HG02840 (cell line): Measurements from ENCODE around the gene SRGAP1.

Source experiments
- ATAC-seq: cut with Tn5 transposase; IDR thresholded peaks from one replicate; pipeline ENCODE4 v1.9.1; 2021; ENCODE audit warnings: mild to moderate bottlenecking, moderate library complexity, moderate number of reproducible peaks; ENCODE audit not compliant: unreplicated experiment, low FRiP score

SRGAP1 gene

DNA sequence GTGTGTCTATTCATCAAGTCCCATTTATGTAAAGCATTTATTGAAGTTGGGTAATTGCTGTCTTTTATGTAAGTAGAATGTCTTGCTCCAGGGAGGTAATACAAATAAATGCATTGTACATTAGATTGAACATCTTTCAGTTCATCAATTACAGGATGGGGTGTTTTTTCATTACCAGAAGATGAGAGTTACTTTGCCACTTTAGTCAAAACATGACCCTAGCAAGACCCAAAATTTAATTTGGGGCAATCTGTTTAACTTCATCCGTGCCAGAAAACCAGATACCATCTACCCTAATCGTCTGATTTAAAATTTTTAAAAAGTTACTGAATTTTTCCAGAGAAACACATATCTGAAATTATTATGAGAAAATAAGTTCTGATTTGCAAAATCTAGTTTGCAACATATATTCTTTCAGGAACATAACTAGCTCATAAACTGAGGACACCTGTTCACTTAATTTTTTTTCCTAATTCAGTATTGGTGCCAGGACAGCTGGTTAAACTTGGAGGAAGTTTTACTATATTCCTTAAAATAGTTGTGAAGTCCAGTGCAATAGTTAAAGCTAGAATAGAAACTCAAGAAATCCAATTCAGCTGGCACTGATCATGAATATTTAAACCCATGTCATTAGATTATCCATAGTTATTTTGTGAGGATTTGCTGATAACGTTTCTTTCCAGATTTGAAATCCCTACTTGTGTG lies 114.5 kb downstream of the SRGAP1 start:
- no peak for ATAC-seq

DNA sequence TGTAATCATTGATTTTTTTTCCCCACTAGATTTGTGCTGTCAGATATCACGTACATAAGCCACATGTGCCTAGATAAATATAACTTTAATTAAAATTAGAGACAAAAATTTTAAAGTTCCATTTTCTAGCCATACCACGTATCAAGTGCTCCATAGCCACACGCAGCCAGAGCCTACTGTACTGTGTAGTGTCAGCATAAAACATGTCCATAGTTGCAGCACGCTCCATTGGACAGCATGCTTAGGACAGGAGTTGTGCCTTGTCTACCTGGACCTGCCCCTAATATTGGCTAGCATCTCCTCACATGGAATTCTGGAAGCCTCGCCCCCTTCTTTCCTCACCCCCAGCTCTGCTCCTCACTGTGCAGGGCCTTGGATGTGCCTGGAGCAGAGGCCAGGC lies 116.5 kb downstream of the SRGAP1 start:
- ATAC-seq: no peak

DNA sequence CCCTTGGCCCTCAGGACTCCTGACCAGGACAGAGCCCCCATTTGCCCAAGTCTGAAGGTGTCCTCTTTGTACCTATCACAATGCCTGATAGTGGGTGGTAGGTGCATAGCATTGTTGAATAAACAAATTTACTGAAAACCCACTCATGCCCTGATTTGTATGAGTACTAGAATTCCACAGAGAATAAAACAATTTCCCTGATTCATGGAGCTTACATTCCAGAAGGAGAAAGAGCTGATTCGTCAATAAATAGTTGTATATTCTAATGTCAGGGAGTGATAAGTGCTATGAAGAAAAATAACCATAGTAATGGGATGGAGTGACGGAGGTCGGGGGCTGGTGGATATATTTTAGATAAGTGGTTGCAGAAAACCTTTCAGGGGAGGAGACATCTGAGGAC lies 117.0 kb downstream of the SRGAP1 start:
- ATAC-seq: no peak

DNA sequence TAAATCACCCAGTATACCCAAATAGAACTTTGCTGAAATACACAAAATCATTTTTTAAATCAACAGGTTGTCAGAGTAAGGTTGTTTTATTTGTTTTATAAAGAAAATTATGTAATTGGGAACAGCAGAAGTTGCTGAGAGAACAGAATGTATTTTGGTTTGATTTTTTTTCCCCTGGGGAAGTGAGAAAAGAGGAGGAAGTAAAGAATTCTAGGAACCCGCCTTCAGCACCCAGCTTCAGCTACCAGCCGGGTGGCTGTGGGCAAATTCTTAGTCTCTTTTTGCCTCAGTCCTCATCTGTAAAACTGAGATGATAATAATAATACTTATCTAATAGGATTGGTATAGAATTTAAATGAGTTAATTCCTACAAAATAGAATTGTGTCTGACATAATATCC lies 119.4 kb downstream of the SRGAP1 start:
- no peak for ATAC-seq

DNA sequence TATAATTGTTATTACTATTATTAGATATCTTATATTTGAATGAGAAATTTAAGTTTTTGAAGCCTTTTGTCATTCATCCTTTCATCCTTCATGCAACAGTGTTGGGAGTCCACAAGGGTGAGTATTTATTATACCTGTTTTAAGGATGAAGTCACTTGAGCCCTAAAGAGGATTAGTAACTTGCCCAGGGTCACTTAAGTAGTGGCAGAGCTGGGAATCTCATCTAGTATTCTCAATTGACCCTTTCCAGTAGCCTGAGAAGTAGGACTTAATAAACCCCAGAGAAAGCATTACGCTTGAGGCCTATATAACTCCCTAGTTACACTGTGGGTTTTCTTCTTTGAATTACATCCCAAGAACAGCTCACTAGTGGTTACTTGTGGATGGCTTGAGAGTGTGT lies 119.8 kb downstream of the SRGAP1 start:
- no peak for ATAC-seq

DNA sequence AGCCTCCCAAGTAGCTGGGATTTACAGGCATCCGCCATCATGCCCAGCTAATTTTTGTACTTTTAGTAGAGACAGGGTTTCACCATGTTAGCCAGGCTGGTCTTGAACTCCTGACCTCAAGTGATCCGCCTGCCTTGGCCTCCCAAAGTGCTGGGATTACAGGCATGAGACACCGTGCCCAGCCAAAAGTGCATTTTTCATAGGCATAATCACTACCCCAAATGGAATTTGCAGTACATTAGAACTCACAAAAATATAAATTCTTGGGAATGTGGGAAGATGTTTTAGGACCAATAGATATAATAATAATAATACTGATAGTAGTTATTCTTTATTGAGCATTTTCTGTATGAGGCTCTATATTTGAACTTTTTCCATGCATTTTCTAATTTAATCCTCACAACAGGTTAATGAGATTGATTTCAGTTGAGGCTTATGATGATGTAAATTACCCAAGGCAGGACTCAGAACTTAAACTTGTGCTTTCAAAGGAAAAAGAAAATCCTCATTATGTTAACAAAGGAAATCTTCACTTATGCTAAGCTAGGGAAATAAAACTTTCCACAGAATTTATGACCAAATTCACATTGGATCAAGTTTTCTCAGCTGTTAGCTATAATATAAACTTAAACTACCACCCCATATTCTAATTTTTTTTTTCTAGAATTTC lies 121.6 kb downstream of the SRGAP1 start:
- no peak for ATAC-seq

DNA sequence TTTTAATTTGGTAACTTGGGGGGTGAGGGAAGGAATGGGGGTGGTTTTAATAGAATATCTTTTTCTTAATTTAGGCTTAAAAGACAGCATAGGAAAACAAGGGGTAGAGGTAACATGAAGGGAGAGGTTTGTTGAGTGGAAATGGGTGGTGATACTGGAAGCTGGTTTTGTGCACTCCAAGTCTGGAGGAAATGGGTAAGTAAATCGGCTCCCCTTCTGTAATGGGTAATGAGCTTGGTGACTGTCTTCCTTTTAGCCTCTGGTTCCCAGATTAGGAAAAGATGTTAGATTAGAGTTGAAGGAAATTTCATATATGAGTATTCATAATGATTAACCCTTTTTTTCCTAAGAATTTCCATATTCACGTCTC lies 122.1 kb downstream of the SRGAP1 start:
- no peak for ATAC-seq

DNA sequence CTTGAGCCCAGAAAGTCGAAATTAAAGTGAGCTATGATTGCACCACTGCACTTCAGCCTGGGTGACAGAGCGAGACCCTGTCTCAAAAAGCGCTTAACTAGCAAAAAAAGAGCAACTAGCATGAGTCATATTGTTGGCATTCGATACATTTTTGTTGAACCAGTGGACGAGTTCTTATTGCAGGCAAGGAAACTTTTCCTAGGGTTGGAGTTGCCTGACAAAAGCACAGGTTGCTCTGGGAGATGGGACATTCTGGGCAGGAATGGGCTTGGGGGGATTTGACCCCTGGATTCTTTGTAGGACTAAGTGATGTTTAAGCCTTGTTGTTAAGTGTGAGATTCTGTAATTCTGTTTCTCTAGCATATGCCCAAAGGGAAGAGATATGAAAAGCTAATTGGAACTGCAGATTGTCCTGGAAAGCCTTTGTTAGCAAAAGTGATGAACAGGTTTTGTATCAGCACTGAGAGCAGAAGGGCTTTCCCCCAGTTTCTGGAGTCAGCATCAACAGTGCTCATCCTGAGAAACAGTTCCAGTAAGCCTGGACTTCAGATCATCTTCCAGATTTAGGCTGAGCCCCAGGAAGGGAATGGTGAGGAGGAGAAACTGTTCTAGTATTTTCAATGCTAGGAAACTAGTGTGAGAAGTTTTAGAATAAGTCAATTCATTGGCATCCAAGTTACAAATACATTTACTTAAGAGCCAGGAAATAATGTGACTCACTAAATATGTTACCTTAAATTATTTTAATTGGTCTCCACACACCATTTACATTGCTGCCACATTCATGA lies 123.1 kb downstream of the SRGAP1 start:
- no peak for ATAC-seq

DNA sequence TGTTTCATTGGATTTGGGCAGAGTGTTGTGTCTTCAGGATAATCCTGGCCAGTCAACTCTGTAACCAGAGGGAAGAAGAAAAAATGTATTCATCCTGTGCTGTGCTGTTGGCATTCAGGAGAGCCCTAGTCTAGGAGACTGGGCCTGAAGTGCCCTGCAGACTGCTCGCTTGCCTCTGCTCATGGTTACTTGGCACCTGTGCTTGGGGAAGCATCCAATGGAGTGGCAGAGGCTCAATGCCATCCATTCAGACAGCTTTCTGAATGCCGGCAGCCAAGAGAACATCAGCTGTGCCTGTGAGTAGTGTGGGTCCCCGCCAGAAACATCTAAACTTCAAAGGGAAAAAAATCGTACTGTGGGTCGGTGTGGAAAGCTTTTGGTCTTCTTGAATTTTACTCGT lies 124.2 kb downstream of the SRGAP1 start:
- no peak for ATAC-seq

DNA sequence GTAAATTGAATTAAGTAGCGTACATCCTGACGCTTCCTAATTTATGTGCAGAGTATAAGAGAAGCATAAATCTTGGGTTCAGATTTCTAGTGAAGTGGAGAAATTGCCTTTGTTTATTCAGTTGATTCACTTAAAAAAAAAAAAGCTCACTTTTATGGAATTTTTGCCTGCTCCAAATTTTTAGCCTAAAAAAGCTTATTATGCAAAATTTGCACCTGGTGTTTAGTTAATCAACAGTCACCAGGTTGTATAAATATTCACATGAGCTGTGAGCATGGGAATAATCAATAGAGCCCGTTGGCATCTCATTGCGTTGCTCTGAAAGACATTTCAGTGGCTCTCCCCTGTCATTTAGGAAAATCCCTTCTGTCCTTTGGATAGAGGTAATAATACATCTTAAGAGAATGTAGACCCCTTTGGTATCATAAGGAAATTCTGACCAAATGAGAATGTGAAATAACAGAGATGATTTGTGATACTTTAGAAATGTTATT lies 132.4 kb downstream of the SRGAP1 start:
- ATAC-seq: no peak

DNA sequence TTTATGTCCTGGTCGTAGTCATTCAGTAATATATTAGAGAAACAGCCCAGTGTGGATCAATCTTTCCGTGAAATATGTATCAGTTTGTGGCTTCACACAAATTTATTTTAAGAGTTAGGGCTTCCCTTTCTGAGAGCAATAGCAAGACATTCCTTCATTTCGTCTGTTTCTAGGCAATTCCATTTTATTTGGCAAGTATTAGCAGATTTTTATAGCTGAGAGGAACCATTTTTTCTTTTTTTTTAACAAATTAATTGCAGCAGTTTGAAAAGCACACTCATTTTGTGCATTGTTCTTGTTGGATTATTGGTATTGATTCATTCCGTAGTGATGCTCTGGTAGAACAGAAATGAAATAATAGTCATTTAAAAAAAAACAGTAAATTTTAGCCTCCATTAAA lies 132.9 kb downstream of the SRGAP1 start:
- ATAC-seq: no peak

DNA sequence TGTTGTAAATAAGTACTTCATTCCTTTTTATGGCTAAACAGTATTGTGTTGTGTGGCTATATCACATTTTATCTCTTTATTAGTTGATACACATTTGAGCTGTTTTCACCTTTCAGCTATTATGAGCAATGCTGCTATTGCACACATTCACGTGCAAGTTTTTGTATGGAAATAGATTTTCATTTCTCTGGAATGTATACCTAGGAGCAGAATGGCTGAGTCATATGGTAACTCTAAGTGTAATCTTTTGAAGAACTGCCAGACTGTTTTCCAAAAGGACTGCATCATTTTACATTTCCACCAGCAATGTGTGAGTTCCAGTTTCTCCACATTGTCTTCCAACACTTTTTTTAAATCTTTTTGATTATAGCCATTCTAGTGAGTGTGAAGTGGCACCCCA lies 134.0 kb downstream of the SRGAP1 start:
- ATAC-seq: no peak

DNA sequence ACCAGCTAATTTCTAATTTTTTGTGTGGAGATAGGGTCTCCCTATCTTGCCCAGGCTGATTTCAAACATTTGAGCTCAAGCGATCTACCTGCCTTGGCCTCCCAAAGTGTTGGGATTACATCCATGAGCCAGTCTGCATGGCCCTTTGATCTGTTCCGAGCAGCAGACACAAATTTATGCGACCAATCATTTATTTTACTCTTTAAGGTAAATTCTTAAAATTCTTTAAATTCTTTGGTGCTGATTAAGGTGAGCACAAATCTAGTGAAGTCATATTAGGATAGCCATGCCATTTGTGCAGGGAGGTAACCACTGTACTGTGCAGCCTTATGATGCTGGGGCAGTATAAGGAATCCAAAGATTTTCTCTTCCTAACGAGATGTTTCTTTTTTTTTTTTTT lies 135.7 kb downstream of the SRGAP1 start:
- ATAC-seq: no peak

DNA sequence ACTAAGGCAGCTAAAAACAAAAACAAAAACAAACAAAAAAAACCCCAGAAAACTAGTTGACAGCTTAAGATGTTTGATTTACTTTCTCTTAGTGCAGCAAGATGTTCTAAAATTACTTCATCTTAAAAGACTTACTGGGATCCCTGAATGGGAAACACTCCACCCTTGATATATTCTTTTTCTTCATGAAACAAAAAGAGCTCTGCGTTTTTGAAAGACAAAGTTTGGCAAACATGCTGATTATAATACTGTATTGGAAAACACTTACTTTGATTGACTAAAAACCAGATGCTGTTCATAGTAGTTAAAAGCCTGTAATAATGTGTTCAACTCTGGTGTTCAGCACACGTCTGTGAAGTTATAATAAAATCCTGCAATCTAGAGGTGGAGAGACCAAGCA lies 136.8 kb downstream of the SRGAP1 start:
- ATAC-seq: no peak

DNA sequence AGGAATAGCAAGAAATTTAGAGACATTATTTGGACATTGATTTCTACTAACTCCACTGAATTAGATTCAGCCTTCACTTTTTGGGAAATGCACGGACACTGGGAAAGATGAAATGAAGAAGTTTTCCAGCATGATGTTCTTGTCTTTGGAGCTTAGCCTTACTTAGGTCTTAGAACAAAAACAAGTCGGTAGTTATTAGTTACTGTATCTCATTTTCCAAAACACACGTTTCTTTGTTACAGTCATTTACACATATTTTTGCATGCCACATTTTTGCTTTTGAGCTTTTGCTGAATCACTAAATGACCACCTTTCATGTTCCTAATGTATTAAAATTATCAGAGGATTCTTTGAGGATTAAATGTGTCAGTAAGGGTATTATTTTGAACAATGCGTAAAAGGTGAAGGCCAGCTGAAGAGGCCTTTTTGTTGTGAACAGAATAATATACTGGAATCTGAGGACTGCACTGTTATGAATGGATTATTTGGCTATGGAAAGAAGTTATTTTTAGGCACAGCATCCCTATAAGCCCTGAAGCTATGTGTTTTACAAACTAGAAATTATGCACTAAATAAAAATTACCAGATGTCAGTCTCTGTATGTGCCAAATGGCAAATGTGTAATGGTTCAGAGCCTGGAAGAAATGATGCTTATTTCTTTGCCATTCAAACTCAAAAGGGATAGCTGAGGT lies 138.2 kb downstream of the SRGAP1 start:
- ATAC-seq: no peak

DNA sequence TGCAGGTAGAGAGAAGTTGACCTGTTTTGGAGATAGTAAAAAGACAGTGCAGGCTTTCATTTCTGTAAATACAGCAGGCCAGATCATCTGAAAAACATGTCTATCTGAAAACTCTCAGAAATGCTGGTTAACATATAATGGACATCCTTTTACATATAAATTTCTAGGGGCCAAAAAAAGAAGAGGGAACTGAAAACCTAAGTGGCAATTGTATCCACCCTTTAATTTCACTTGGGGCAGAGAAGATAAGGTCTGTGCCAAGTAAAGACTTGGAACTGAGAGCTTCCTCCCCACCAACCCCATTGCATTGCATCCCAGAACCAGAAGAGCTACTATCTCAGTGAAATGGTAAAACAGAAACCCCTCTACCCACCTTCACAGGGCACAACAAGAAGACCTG lies 141.0 kb downstream of the SRGAP1 start:
- no peak for ATAC-seq

DNA sequence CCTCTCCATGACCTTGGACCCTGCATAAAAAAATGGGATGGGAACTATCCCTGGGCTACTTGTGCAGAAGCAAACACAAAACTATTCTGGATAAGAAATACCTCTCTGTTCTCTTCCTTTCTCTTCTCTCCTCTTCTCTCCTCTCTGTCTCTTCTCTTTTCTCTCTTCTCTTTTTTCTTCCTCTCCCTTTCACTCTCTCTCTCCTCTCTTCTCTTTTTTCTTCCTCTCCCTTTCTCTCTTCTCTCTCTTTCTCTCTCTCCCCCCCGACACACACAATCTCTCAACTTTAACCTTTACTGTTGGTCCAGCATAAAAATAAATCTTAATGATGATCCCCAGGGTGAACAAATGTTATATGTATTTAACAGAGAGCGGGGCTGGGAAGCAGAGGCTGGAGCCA lies 141.4 kb downstream of the SRGAP1 start:
- ATAC-seq: no peak

DNA sequence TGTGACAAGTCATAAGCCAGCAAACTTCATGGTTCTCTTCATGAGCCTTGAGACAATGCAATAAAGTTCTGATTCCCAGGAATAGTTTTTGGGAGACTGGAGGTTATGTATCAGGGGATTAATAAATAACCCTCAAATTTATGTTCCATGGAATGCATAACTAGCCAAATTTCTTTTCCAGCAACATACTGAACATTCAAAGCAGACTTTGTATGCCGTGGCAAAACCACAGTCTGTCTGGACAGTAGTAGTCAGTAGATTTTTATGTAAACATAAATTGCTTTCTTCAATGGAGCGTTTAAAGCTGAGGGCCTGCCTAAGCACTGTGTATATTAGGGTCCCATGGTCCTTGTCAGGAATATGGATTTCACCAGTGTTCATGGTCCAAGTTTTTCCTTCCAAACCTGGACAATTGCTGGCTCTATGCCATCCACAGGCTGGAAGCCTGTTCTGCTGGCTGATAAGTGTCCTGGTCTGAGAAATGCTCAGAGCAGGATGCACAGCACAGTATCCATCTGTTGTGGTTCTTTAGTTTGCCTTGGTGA lies 144.9 kb downstream of the SRGAP1 start:
- no peak for ATAC-seq

DNA sequence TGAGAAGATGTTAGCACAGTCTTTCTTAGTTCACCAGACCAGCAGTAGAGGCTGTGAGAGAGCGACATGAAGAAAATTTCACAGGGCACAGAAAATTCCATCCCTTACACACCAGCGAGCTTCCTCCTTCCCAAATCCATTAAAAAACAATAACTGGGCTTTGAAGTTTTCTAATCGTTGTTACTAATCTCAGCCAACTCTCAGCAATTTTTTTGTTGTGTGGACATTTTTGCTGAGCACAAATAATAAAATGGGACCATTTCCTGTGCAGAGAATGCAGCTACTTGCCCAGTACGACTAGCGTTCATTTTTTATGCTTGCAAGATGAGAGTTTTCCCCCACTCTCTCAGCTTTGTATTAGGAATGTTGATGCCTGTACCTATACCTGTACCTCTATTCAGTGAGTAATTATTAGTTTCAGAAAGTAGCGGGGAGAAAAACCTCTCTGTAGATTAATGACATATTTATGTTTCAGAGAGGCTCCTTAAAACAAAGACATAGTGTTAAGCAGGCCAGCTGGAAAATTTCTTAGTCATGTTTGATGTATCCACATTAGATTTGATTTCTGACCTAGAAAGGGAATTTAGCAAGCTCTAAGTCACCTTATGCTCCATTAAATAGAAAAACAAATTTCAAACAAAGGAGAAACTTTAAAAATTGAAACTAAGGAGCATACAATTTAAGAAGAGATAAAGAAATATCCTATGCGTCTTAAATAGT lies 146.5 kb downstream of the SRGAP1 start:
- no peak for ATAC-seq

DNA sequence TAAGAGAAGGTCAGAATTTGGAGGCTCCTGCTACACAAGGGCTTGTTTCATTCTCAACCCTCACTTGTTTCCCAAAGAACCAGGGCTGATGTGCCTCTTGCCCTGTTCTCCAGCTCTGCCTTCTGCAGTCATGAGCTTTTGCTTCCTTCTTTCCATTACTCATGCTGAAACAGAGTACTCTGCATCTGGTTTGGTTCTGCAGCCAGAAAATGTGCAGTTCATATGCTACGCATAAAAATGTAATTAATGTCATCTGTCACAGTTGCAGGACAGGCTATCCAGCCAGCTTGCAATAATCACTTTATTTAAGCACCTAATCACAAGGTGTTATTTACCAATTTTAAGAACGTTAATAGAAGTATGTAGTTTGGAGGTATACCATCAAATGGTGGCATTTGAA lies 150.2 kb downstream of the SRGAP1 start:
- ATAC-seq: no peak
